T-helper 1 cell (primary cell): ENCODE data around the gene S1PR3.

Experiments
- DNase-seq, 5 donors: peaks; one replicate each; pipeline ENCODE4 v3.0.0-alpha.2; 2012 to 2020

The S1PR3 gene

DNA sequence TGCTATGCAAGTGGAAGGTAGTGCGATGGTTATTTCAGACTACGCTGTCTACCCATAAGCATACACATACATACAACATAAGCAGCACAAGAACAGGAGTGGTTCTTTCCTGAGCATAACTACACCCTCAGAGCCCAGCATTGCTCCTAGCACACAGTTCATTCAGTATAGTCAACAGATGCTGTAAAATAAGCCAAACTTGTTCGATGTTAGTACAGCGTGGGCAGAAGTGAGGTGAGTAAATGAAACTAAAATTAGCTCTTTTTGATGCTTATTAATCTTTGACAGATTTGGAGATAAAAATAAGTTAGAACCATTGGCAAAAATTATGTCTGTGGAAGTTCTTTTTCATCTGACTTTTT lies 47.8 kb downstream of the S1PR3 start:
- DNase-seq, result no peak

DNA sequence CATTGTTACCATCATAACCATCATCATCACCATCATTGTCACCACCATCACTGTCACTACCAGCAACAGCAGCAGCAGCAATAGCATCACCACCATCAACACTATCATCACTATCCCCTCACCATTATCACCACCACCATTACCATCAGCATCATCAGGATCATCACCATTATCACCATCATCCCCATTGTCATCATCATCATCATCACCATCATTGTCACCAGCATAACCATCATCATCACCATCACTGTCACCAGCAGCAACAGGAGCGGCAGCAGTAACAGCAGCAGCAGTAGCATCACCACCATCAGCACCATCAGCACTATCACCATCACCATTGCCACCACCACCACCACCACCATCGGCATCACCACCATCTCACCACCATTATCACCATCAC lies 48.4 kb downstream of the S1PR3 start:
- no peak for DNase-seq

GRCh38 chr9:89042984-89043383 lies 51.7 kb downstream of the S1PR3 start:
- DNase-seq, result no peak

DNA sequence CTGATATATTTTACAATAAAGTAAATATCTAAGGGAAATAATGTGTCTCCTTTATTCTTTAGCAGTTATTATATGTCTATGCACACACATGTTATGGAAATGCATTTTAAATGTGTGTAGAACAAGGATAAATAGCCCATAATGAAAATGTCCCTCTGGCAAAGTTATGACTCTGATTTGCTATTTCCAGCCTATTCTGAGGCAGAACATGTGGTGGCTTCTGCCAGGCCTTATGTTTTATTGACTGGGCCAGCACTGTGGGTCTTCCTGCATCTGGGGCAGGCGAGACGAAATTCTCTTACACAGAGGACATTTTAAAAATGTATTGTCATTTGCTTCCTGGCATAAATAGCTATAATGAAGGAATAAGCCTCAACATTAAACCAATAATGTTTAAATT lies 52.8 kb downstream of the S1PR3 start:
- DNase-seq, result no peak

- no peak for DNase-seq
Observed at GRCh38 chr9:89044881-89045280, 53.6 kb downstream of the S1PR3 start.

- no peak for DNase-seq
Observed at GRCh38 chr9:89046832-89047231, 55.6 kb downstream of the S1PR3 start.

DNA sequence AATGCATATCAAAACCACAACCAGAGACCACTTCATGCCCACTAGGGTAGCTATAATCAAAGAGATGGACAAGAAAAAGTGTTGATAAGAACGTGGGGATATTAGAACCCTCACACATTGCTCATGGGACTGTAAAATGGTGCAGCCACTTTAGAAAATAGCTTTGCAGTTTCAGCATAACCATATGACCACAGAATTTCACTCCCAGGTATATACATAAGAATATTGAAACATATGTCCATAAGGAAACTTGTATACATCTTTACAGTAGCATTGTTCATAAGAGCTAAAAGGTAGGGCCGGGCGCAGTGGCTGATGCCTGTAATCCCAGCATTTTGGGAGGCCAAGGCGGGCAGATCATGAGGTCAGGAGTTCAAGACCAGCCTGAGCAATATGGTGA lies 56.4 kb downstream of the S1PR3 start:
- no peak for DNase-seq

DNA sequence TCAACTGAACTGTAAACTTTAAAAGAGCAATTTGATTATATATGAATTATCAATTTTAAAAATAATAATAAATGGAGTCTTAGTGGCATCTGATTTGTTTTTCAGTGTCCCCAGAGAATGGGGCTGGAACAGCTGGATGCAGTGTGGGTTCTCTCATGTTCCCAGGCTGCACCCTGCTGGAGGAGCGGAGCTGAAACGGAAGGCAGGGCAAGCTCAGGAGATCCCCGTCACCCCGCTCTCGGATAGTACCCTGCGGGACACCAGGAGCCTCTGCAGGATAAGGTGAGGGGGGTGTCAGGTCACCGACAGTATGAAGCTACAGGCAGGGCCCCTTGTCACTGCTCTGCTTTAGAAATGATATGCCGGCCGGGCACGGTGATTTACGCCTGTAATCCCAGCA lies 57.3 kb downstream of the S1PR3 start:
- no peak for DNase-seq

DNA sequence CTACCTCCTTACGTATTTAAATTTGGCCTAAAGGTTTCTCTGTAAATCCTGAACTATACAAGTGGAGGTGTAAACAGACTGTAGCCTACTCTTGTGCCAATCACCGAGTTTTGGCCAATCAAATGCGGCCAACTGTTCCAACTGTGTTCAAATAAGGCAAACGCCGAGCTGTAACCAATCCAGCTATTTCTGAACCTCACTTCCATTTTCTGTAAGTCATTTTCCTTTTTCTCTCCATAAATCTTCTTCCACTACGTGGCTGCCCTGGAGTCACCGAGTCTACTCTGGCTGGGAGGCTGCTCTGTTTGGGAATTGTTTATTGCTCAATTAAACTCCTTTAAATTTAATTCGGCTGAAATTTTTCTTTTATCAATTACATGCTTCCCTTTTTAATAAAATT lies 58.4 kb downstream of the S1PR3 start:
- DNase-seq, result no peak

- no peak for DNase-seq
Observed at GRCh38 chr9:89051421-89052025, 60.3 kb downstream of the S1PR3 start.

DNA sequence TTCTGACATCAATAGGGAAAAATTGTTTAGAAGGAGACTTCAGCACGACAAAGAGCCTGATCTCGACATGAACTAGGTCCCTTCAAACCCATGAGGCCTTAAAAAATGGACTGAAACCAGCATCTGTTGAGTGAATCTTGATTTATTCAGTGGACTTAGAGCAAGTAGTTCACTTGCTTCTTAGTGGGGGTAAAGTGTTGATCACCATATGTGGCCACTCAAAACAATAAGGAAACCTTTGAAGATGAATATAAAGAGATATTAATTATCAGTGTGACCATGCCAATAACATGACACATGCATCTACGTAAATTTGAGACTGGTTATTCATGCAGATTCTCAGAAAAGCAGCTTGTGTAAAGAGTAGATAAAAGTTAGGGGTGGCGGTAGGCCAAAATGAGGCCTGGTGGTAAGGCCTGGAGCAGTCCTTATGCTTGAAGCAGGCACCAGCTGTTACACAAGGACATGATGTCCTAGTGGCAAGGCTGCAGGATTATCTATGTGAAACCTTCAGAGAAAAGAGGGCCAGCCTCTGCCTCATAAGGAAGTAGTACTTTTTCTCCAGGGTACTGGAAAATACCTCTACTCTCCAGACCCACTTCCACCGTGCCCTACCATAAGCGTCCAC lies 61.3 kb downstream of the S1PR3 start:
- DNase-seq, result no peak

GRCh38 chr9:89053301-89053700 lies 62.0 kb downstream of the S1PR3 start:
- no peak for DNase-seq
